Activated T-cell treated with anti-CD3 and anti-CD28 coated beads for 24 hours (primary cell): ENCODE measurements around the gene GPR17.

Experiments
- DNase-seq: peaks from one replicate; pipeline ENCODE4 v3.0.0-alpha.2; 2020; ENCODE audit warnings: low read depth

GPR17 gene

GRCh38 chr2:127630096-127630863 lies 15.7 kb upstream of the GPR17 start:
- DNase-seq, result no peak

GRCh38 chr2:127630864-127631540 lies 15.0 kb upstream of the GPR17 start:
- DNase-seq, result no peak

DNA sequence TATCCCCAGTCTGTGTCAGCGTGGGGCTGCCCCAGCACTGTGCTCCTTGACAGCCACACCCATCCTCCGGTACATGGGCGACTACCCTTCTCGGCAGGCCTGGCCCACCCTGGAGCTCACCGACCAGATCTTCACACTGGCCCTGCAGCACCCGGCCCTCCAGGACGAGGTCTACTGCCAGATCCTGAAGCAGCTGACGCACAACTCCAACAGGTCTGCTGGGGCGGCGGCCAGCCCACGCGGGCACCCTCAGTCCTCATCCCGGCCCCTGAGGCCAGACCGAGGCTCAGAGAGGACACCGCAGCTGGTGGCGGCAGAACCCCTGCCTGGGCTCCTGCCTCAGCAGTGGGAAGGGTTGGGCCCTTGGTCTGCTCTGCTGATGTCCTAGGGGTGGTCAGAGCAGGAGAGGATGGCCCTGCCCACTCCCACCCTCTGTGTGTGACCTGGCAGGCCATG lies 14.4 kb upstream of the GPR17 start:
- no peak for DNase-seq

DNA sequence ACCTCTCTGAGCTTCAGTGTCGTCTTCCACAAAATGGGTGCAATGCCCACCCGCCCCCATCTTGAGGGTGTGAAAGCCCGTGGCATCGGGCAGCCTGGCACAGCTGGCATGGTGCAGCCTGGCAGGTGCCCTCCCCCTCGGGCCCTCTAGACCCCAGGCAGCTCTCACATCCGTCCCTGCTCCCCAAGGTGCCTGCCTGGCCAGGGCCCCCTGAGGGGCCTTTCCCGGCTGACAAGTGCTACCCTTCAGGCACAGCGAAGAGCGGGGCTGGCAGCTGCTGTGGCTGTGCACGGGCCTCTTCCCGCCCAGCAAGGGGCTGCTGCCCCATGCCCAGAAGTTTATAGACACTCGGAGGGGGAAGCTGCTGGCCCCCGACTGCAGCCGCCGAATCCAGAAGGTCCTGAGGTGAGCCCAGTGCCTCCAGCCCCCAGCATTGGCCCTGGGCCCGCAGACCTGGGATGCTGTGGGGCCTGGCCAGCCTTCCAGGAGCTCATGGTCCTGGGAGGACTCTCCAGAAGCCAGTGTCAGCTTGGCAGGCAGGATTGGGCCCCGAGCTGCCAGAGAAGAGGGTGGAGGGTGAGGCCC lies 13.9 kb upstream of the GPR17 start:
- DNase-seq, result no peak

- no peak for DNase-seq
Measured at GRCh38 chr2:127632592-127633489, 13.1 kb upstream of the GPR17 start.

- DNase-seq, result no peak
Measured at GRCh38 chr2:127633556-127634065, 12.3 kb upstream of the GPR17 start.

- no peak for DNase-seq
Measured at GRCh38 chr2:127634066-127634617, 11.8 kb upstream of the GPR17 start.

DNA sequence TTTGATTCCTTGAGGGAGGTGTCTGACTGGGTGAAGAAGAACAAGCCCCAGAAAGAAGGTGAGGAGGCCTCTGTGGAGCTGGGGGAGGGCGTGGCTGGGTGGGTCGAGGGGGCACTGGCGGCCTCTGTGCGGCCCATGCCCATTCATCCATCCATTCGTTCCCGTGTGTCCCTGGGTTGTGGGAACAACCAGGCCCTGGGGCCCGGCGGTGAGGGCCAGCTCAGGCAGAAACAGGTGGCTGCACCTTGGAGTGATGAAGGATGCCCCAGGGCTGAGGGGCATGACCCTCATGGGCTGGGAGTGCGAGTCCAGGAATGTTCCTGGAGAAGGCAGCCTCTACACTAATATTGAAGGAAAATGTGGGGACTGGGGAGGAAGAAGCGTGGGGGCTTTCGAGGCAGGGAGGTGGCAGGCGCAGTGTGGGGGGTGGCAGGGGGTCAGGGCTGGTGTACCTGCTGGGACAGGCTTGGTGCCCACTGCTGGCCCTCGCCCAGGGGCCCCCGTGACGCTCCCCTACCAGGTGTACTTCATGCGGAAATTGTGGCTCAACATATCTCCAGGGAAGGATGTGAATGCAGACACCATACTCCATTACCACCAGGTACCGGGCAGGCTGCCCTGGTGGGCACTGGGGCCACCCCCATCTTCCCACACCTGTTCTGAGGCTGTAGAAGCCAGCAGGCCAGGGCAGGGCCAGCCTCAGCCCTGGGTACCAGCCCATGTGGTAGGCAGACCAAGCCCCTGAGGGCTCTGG lies 11.2 kb upstream of the GPR17 start:
- no peak for DNase-seq

DNA sequence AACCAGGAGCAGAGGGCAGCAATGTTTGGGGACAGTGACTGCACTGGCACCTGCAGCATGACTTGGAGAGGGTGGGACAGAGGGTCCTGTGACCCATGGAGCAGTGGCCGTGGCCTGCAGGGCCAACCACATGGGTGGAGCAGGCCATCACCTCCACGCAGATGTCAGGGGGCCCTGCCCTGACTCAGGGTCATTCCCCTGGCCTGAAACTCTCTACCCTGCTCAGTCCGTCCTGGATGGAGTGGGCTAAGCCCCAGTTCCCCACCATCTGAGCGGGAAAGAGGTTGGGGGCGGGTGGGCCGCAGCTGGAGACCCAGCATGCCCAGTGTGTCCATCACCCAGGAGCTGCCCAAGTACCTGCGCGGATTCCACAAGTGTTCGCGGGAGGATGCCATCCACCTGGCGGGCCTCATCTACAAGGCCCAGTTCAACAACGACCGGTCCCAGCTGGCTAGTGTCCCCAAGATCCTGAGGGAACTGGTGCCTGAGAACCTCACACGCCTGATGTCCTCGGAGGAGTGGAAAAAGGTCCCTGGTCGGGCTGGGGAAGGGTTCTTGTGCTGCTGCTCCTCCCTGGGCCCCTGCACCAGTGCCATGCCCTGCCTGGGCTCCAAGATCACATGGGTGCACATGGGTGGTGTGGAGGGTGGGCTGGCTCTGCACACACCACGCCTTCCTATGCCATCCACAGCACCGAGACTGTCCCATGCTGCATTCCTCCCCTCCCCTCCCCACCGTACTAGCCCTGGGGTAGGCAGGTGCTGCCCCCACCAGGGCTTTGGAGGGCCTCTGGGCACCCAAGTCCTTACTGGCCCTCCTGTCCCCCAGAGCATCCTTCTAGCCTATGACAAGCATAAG lies 10.3 kb upstream of the GPR17 start:
- no peak for DNase-seq

DNA sequence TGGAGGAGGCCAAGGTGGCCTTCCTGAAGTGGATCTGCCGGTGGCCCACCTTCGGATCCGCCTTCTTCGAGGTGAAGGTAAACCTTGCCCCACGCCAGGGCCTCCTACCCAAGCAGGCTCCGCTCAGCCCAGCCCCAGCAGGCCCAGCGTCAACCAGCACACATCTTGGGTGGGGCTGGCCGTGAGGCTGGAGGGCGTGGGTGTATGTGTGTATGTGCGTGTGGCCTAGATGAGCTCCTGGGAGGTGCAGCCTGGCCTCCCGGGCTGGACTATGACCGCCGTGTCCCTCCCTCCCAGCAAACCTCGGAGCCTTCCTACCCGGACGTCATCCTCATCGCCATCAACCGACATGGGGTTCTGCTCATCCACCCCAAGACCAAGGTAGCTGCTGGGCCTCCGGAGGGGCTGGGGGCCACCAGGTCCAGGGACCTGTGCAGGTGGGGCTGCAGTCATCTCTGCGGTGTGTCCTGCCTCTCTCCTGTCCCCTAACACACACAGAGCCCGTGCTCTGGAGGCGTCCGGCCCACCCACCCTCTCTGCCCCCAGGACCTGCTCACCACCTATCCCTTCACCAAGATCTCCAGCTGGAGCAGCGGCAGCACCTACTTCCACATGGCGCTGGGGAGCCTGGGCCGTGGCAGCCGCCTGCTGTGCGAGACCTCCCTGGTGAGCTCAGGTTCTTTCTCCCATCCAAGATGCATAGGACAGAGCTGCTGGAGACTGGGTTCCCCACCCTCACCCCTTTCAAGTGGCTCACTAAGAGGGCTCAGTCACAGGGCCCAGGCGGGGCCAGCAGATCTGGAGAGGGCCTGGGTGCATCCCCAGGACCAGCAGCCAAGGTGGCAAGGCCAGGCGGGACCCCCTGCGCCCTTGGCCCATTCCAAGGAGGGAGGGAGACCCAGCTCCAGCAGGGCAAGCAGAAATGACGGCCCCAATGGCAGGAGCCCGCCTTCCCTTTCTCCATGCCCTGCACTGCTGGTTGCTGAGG lies 9.4 kb upstream of the GPR17 start:
- no peak for DNase-seq

- DNase-seq, result no peak
Measured at GRCh38 chr2:127637236-127637630, 8.7 kb upstream of the GPR17 start.

DNA sequence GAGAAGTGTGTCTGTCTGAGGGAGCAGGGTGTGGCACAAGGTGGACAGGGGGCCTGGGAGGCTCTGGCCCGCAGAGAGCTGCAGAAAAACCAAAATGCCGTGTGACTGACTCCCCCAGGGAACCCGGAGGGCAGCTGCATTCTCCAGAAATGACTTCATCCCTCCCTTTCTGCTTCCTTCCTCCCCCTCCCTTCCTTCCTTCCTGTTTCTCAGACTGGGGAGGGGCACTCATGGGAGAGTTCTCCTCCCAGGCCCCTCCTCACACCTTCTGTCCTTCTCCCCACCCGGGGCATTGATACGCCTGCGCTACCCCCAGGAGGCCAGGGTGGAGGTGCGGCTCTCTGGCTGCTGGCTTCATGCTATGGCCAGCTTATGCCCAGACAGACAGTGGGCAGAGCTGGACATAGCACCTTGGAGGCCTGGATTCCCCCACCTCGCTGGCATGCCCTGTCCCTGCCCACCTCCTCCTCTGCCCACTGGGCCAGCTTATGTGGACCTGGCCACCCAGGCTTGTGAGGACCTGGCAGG lies 8.2 kb upstream of the GPR17 start:
- no peak for DNase-seq

DNA sequence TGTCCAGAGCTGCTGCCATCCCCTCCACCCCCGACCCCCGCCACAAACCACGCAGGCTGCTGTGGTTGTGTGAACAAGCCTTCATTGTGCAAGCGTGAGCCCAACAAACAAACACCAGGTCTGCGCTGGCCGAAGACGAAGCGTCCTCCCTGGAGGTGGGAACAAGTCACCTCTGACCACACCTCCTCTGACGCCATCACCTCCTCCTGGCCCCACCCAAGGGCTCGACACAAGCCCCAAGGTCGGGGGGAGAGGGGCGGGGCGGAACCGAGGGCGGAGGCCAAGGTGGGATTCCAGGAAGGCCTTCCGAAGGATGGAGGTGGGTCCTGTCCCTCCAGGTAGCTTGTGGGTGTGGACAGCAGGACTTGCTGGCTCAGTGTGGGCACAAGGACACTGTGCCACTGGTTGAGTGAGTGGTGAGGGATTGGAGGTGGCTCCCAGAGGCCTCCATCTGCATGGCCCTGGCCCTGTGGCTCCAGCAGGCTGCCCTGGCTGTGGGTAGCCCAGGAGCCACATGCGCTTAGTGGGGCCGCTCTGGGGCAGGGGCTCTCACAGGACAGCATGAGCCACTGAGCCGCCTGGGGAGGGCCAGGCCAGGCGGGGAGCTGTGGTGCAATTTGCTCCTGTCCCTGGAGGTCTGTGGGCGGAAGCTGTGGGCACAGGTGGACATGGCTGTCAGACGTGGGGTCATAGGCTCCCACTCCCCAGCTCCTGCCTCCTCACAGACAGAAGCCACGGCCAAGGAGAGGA lies 7.4 kb upstream of the GPR17 start:
- no peak for DNase-seq

DNA sequence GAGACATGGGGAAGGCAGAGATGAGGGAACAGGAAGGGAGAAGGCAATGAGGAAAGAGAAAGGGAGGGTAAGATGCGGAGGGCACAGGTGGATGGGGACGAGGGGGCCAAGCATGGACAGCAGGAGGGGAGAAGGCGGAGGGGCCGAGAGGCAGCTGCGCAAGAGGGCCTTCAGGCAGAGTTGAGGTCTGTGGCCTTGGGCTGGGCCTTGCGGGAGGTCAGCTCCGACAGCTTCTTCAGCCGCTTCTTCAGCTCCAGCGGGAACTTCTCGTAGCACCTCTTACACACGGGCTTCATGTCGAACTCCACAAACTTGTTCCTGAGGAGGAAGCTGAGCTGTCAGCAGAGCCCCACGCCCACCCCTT lies 6.9 kb upstream of the GPR17 start:
- no peak for DNase-seq

- DNase-seq, result no peak
Measured at GRCh38 chr2:127640082-127641072, 5.6 kb upstream of the GPR17 start.

GRCh38 chr2:127641133-127641532 lies 4.8 kb upstream of the GPR17 start:
- no peak for DNase-seq
